Endothelial cell of umbilical vein (primary cell): Measurements from ENCODE around the gene SEMA7A. TPM values are rescaled to one million over a fixed set of nuclear protein-coding genes. Genes with fewer than 3 reads are reported as not detected.

ENCODE experiments used
- BruUV-seq: library from RNA; stranded (reverse); fragments of 400-500 nt; replicated peaks from 2 replicates; lab custom pipeline; 2021; lab: Mats Ljungman, UMichigan
- CTCF ChIA-PET: fragments of 300-600, 350-600 bp; sonication (Branson Sonifier 250); formaldehyde crosslinking; loops from one replicate; lab custom pipeline; 2021; ENCODE audit warnings: antibody characterized with exemption, inconsistent platforms; lab: Charles Lee
- POLR2A ChIA-PET: fragments of 300-600, 350-600 bp; sonication (Branson Sonifier 250); formaldehyde crosslinking; loops from one replicate; lab custom pipeline; 2021; ENCODE audit warnings: antibody characterized with exemption, inconsistent platforms; lab: Charles Lee
- DNase-seq: peaks from one replicate; pipeline ENCODE4 v3.0.0-alpha.2; 2011; ENCODE audit warnings: low read depth, low spot score
- FAIRE-seq: peaks from 2 replicates; lab custom pipeline; 2011; peaks lifted over from hg19 to GRCh38; lab: Jason Lieb, UNC
- H2AFZ ChIP-seq: 2 replicates; pipeline ENCODE4 v1.6.0; 2012; ENCODE audit warnings: low read depth, low read length, control low read depth, inconsistent platforms
- H3K27ac ChIP-seq: 2 replicates; pipeline ENCODE4 v1.5.1; 2011; ENCODE audit warnings: low read depth, mild to moderate bottlenecking, control low read depth, low read length, moderate library complexity; ENCODE audit not compliant: insufficient read depth
- H3K27me3 ChIP-seq, 2 experiments: 2 replicates each; pipeline versions ENCODE4 v1.6.0 to v1.6.1; 2011; ENCODE audit warnings: low read length in 2 of 2, mixed read lengths in 1 of 2; ENCODE audit not compliant: control insufficient read depth in 2 of 2, insufficient read depth in 2 of 2
- H3K36me3 ChIP-seq, 2 experiments: 2 replicates in 1 of 2; 3 replicates in 1 of 2; pipeline ENCODE4 v1.5.1; 2011; ENCODE audit warnings: low read length in 2 of 2, mild to moderate bottlenecking in 1 of 2, moderate library complexity in 1 of 2; ENCODE audit not compliant: control insufficient read depth in 2 of 2, insufficient read depth in 2 of 2; ENCODE audit errors: extremely low read depth in 1 of 2
- H3K4me1 ChIP-seq: 3 replicates; pipeline ENCODE4 v1.5.1; 2011; ENCODE audit warnings: mild to moderate bottlenecking, low read length; ENCODE audit not compliant: control insufficient read depth, insufficient read depth; ENCODE audit errors: extremely low read depth
- H3K4me2 ChIP-seq: 2 replicates; pipeline ENCODE4 v1.6.1; 2011; ENCODE audit warnings: low read length, control low read depth, mixed read lengths; ENCODE audit not compliant: insufficient read depth
- H3K4me3 ChIP-seq, 3 experiments: fragments of 200-600 bp in 1 of 3; sonication (generic), shearing (Covaris generic) in 1 of 3; replicated peaks in 1 of 3; 2 replicates each; pipeline ENCODE4 v1.5.1; 2011 to 2016; ENCODE audit warnings: control low read depth in 3 of 3, low read length in 3 of 3, mild to moderate bottlenecking in 2 of 3, inconsistent platforms in 1 of 3, low read depth in 1 of 3, moderate library complexity in 1 of 3; ENCODE audit not compliant: insufficient read depth in 1 of 3
- H3K79me2 ChIP-seq: 2 replicates; pipeline ENCODE4 v1.6.0; 2012; ENCODE audit warnings: low read length, inconsistent platforms; ENCODE audit not compliant: control insufficient read depth, insufficient read depth
- H3K9ac ChIP-seq: replicated peaks from 2 replicates; pipeline ENCODE3; 2011; ENCODE audit warnings: low read length, control low read depth; ENCODE audit not compliant: insufficient read depth; ENCODE audit errors: extremely low read depth
- H3K9me1 ChIP-seq: replicated peaks from 3 replicates; pipeline ENCODE4 v1.6.0; 2011; ENCODE audit warnings: mild to moderate bottlenecking, low read length; ENCODE audit not compliant: control insufficient read depth, insufficient read depth; ENCODE audit errors: extremely low read depth
- H3K9me3 ChIP-seq: replicated peaks from 2 replicates; pipeline ENCODE4 v1.5.1; 2012; ENCODE audit warnings: low read length, inconsistent platforms; ENCODE audit not compliant: control insufficient read depth, insufficient read depth
- H4K20me1 ChIP-seq: replicated peaks from 2 replicates; pipeline ENCODE3; 2011; ENCODE audit warnings: mild to moderate bottlenecking, low read length; ENCODE audit not compliant: control insufficient read depth, insufficient read depth; ENCODE audit errors: extremely low read depth
- EZH2 ChIP-seq: IDR thresholded peaks from 2 replicates; pipeline ENCODE4 v1.6.1; 2012; ENCODE audit warnings: borderline replicate concordance, low read depth, mild to moderate bottlenecking, moderate library complexity, low read length, inconsistent platforms; ENCODE audit not compliant: severe bottlenecking
- FOS ChIP-seq: IDR thresholded peaks from 2 replicates; pipeline ENCODE4 v1.6.1; 2011; ENCODE audit warnings: mild to moderate bottlenecking, low read length, moderate library complexity, borderline replicate concordance; ENCODE audit not compliant: insufficient read depth
- GATA2 ChIP-seq: IDR thresholded peaks from 2 replicates; pipeline ENCODE4 v1.7.0; 2011; ENCODE audit warnings: low read depth, mild to moderate bottlenecking, moderate library complexity, mixed read lengths, low read length; ENCODE audit not compliant: insufficient read length, insufficient read depth
- JUN ChIP-seq: IDR thresholded peaks from 2 replicates; pipeline ENCODE4 v1.6.1; 2011; ENCODE audit warnings: borderline replicate concordance, low read depth; ENCODE audit not compliant: insufficient read length, insufficient read depth
- MYC ChIP-seq: IDR thresholded peaks from one replicate; pipeline ENCODE4 v1.6.1; 2011; ENCODE audit warnings: mild to moderate bottlenecking, low read depth, low read length
- POLR2A ChIP-seq: IDR thresholded peaks from 2 replicates; pipeline ENCODE4 v1.6.1; 2012; ENCODE audit warnings: low read depth, mild to moderate bottlenecking, control low read depth, low read length
- POLR2AphosphoS5 ChIP-seq: IDR thresholded peaks from 2 replicates; pipeline ENCODE4 v1.6.1; 2012; ENCODE audit warnings: low read depth, mild to moderate bottlenecking, control low read depth, low read length, moderate library complexity; ENCODE audit not compliant: insufficient read depth
- dilution Hi-C: fragments of 300-500 bp; cut with MboI; formaldehyde crosslinking; loops from one replicate; pipeline ENCODE4 v1.15.0; 2019; ENCODE audit warnings: low sequenced_read_pairs; ENCODE audit not compliant: extremely low pct_ligation_motif_present
- intact Hi-C: fragments of 100-400 bp; cut with micrococcal nuclease; formaldehyde crosslinking; loops from one replicate; pipeline ENCODE4 v1.10.0; 2022
- polyA plus RNA-seq, 4 experiments: library from polyadenylated mRNA; depleted of rRNA in 3 of 4; stranded (reverse) in 3 of 4; unstranded in 1 of 4; fragments of >200 nt; gene quantifications; 2 replicates each; pipeline versions ENCODE4 v1.2.1 to v1.2.3, GENCODE V29; 2011 to 2012; ENCODE audit warnings: missing spikeins in 1 of 4
- total RNA-seq: library from RNA; stranded (reverse); gene quantifications from 2 replicates; pipeline ENCODE4 v1.2.3, GENCODE V29; 2021
- TF ChIP-seq, protein P1 (sequence below): IDR thresholded peaks from 2 replicates; pipeline ENCODE4 v1.6.1; 2011; ENCODE audit not compliant: insufficient read depth, insufficient read length
- TF ChIP-seq, protein P2 (sequence below), 2 donors: IDR thresholded peaks; 1 replicate in 1 of 2; 2 replicates in 1 of 2; pipeline ENCODE4 v1.5.1; 2011; ENCODE audit warnings: low read length in 2 of 2, mild to moderate bottlenecking in 2 of 2, moderate library complexity in 2 of 2, control low read depth in 1 of 2, inconsistent platforms in 1 of 2, low read depth in 1 of 2; ENCODE audit not compliant: insufficient read depth in 1 of 2; ENCODE audit errors: extremely low read depth in 1 of 2

Gene SEMA7A
- total and polyA plus RNA-seq, 2 donors (not counting 3 experiments of a cell fraction or from before 2014, with no cell fraction given): 1.7 to 2.0 TPM

DNA sequence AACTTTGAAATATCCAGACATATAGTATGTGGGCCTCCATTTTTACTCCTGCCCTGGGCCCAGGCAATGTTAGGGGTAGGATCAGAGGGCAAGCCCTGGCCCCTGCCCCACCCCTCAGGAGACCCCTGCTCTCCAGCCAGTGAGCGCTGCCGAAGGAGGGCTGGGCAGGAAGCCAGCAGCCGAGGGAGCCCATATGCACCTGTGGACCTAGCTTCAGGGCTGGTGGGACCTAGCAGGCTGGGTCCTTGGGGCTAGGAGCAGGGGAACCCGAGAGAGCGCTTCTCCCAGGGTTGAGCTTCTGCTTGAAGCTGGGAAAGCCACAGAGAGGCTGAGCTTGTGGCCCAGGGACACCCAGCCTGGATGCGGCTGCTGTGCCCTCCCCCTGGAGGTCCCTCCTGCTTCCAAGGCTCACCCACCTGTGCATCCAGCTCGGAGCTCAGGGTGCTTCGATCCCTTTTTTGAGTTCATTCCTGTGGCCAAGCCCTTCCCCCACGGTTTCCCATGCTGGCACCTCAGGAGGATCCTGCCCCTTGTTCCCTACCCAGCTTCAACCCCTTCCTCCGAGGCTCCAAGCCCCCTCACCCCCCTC is 45.3 kb downstream of the SEMA7A start:
- H3K4me3 ChIP-seq: no peak overlapping the region
- no peak overlapping the region for H3K9ac ChIP-seq
- H3K27me3 ChIP-seq: no peaks in the 10 kb centered on the region
- no peak overlapping the region for H2AFZ ChIP-seq
- H3K27ac ChIP-seq: no peak overlapping the region
- H3K79me2 ChIP-seq: no peaks in the 10 kb centered on the region
- intact Hi-C loops (no loop called here), dilution Hi-C loops (no loop called here)
- FAIRE-seq: no peak
- H3K9me3 ChIP-seq: no peaks in the 10 kb centered on the region
- DNase-seq: no peak
- H3K4me1 ChIP-seq: peaks cover 28% of the 10 kb centered on the region
- H3K36me3 ChIP-seq: no peaks in the 10 kb centered on the region
- no peaks in the 10 kb centered on the region for H4K20me1 ChIP-seq
- no TSS peak for BruUV-seq
- ChIA-PET POLR2A (interaction anchor here (0.6 kb wide), 1 partner anchor 21 kb away, joined by 6 read pairs; no protein-coding TSS in a partner anchor), CTCF (interaction anchor here (0.7 to 13.9 kb wide), 6 partner anchors 10 to 383 kb away, joined by 3 to 313 read pairs (median 3); no protein-coding TSS in a partner anchor)
- no peak overlapping the region for H3K4me2 ChIP-seq
- no peaks in the 10 kb centered on the region for H3K9me1 ChIP-seq
- TF ChIP-seq POLR2A (no peak), FOS (no peak), GATA2 (no peak), POLR2AphosphoS5 (no peak), MYC (no peak), JUN (no peak), EZH2 (no peak)
- TF ChIP-seq, protein P1, sequence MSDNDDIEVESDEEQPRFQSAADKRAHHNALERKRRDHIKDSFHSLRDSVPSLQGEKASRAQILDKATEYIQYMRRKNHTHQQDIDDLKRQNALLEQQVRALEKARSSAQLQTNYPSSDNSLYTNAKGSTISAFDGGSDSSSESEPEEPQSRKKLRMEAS: no peak
- TF ChIP-seq, protein P2, sequence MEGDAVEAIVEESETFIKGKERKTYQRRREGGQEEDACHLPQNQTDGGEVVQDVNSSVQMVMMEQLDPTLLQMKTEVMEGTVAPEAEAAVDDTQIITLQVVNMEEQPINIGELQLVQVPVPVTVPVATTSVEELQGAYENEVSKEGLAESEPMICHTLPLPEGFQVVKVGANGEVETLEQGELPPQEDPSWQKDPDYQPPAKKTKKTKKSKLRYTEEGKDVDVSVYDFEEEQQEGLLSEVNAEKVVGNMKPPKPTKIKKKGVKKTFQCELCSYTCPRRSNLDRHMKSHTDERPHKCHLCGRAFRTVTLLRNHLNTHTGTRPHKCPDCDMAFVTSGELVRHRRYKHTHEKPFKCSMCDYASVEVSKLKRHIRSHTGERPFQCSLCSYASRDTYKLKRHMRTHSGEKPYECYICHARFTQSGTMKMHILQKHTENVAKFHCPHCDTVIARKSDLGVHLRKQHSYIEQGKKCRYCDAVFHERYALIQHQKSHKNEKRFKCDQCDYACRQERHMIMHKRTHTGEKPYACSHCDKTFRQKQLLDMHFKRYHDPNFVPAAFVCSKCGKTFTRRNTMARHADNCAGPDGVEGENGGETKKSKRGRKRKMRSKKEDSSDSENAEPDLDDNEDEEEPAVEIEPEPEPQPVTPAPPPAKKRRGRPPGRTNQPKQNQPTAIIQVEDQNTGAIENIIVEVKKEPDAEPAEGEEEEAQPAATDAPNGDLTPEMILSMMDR (IDR thresholded peaks at IDR 0.05; ENCODE audit: extremely low read depth in 1 of 2, insufficient read depth in 1 of 2, low read depth in 1 of 2, low read length in 2 of 2): no peak
